T-cell (primary cell): ENCODE measurements around the gene XPNPEP3. TPM values are rescaled to one million over a fixed set of nuclear protein-coding genes. Genes with fewer than 3 reads are reported as not detected.

ENCODE experiments used
- ATAC-seq, 4 experiments: fragments of 200-7000 bp in 3 of 4; fragments of 150-1000 bp in 1 of 4; cut with Tn5 transposase; replicated peaks in 1 of 4; 1 replicate in 3 of 4; 2 replicates in 1 of 4; pipeline ENCODE4 v1.10.0; 2021; ENCODE audit warnings: moderate library complexity in 3 of 4, mild to moderate bottlenecking in 2 of 4, moderate number of reproducible peaks in 1 of 4
- CTCF ChIA-PET, 2 donors: fragments of 300-600 bp; sonication (Branson Sonifier 250); formaldehyde crosslinking; loops; one replicate each; lab custom pipeline; 2022; ENCODE audit warnings: antibody characterized with exemption in 2 of 2; lab: Charles Lee
- POLR2A ChIA-PET, 2 donors: fragments of 300-600 bp; sonication (Branson Sonifier 250); formaldehyde crosslinking; loops; one replicate each; lab custom pipeline; 2022; ENCODE audit warnings: antibody characterized with exemption in 2 of 2; lab: Charles Lee
- DNase-seq, 35 experiments: peaks; one replicate each; pipeline versions ENCODE4 v3.0.0 to v3.0.0-alpha.2; 2013 to 2023
- H3K27ac ChIP-seq: one replicate; pipeline ENCODE4 v1.5.1; 2013; ENCODE audit warnings: low read length
- H3K27me3 ChIP-seq, 2 experiments: replicated peaks in 1 of 2; 1 replicate in 1 of 2; 2 replicates in 1 of 2; pipeline versions ENCODE4 v1.6.1 to v1.7.0; 2013; ENCODE audit warnings: low read length in 1 of 2, mixed read lengths in 1 of 2; ENCODE audit not compliant: control insufficient read depth in 2 of 2, insufficient read depth in 2 of 2; ENCODE audit errors: extremely low read depth in 1 of 2
- H3K36me3 ChIP-seq, 2 donors: 1 replicate in 1 of 2; 2 replicates in 1 of 2; pipeline versions ENCODE4 v1.6.1 to v1.7.0; 2013; ENCODE audit warnings: low read length in 1 of 2; ENCODE audit not compliant: control insufficient read depth in 2 of 2, insufficient read depth in 1 of 2; ENCODE audit errors: extremely low read depth in 1 of 2
- H3K4me1 ChIP-seq, 2 experiments: 1 replicate in 1 of 2; 2 replicates in 1 of 2; pipeline versions ENCODE4 v1.6.1 to v1.7.0; 2013; ENCODE audit warnings: low read length in 2 of 2, mixed read lengths in 1 of 2; ENCODE audit not compliant: insufficient read depth in 2 of 2, control insufficient read depth in 1 of 2; ENCODE audit errors: extremely low read depth in 1 of 2
- H3K4me3 ChIP-seq, 2 donors: 1 replicate in 1 of 2; 2 replicates in 1 of 2; pipeline versions ENCODE4 v1.5.1 to v1.7.0; 2013; ENCODE audit warnings: mild to moderate bottlenecking in 2 of 2, low read length in 1 of 2, moderate library complexity in 1 of 2; ENCODE audit not compliant: control insufficient read depth in 1 of 2; ENCODE audit errors: extremely low read depth in 1 of 2
- H3K9me3 ChIP-seq: 2 replicates; pipeline ENCODE4 v1.7.0; 2013
- H3K27ac Mint-ChIP-seq, 2 donors: one replicate each; pipeline ENCODE4 v1.8.0; 2020 to 2021; ENCODE audit warnings: mild to moderate bottlenecking in 2 of 2, mixed read lengths in 2 of 2
- H3K27me3 Mint-ChIP-seq, 2 donors: one replicate each; pipeline ENCODE4 v1.8.0; 2021 to 2022; ENCODE audit warnings: mixed read lengths in 2 of 2
- H3K36me3 Mint-ChIP-seq: one replicate; pipeline ENCODE4 v1.8.0; 2021; ENCODE audit warnings: mixed read lengths
- H3K4me1 Mint-ChIP-seq, 3 donors: one replicate each; pipeline ENCODE4 v1.8.0; 2020 to 2022; ENCODE audit warnings: mixed read lengths in 3 of 3, mild to moderate bottlenecking in 1 of 3
- H3K4me3 Mint-ChIP-seq, 3 donors: one replicate each; pipeline ENCODE4 v1.8.0; 2020 to 2022; ENCODE audit warnings: mild to moderate bottlenecking in 3 of 3, mixed read lengths in 3 of 3, moderate library complexity in 3 of 3
- H3K9me3 Mint-ChIP-seq, 3 donors: one replicate each; pipeline ENCODE4 v1.8.0; 2020 to 2022; ENCODE audit warnings: mixed read lengths in 3 of 3
- WGBS: methylation state at CpG from one replicate; pipeline ENCODE4 v1.1.5; 2013; ENCODE audit warnings: missing lambda C conversion rate; ENCODE audit not compliant: insufficient coverage; 5-methylcytosine and 5-hydroxymethylcytosine counted together
- total RNA-seq, 35 experiments: library from RNA in 6 of 35; stranded (reverse) in 6 of 35; fragments of 120-200 nt in 1 of 35; gene quantifications; one replicate each; pipeline versions ENCODE4 v1.2.1 to v1.2.4 and lab custom pipeline; 2013 to 2026

The XPNPEP3 gene
- total RNA-seq, 5 donors from 2014 or later (not counting 1 experiment from before 2014, with no cell fraction given): 15.1 to 20.7 (median 15.8) TPM

- Histone ChIP-seq H3K27ac (no peak overlapping the region), H3K9me3 (no peaks in the 10 kb centered on the region), H3K27me3 (no peaks in the 10 kb centered on the region), H3K36me3 (peaks cover 9 to 39% of the 10 kb centered on the region in 2 donors), H3K4me1 (peaks cover 2 to 3% of the 10 kb centered on the region in 2 experiments), H3K4me3 (no peak overlapping the region)
- H3K27ac Mint-ChIP-seq: peak overlapping the region; percentile 0 to 1
- H3K27me3 Mint-ChIP-seq: no peaks in the 10 kb centered on the region
- no peaks in the 10 kb centered on the region for H3K9me3 Mint-ChIP-seq
- ChIA-PET CTCF (interaction anchor here (0.5 to 3.0 kb wide), 37 partner anchors 8 to 1034 kb away, joined by 3 to 93 read pairs (median 4); partner anchors contain the start of genes EP300 (in 1 of the 2), RBX1 (in 1 of the 2), TEF (in 1 of the 2) and ZC3H7B (in 1 of the 2)), POLR2A (interaction anchor here (0.5 to 1.9 kb wide), 12 partner anchors 9 to 1162 kb away, joined by 3 to 12 read pairs (median 4); partner anchors contain the start of gene RBX1 (in 2 of the 2))
- H3K36me3 Mint-ChIP-seq: peaks cover 25% of the 10 kb centered on the region
- peaks cover 4% of the 10 kb centered on the region in 3 donors for H3K4me1 Mint-ChIP-seq
- peak in 11 of 35 experiments; percentile 0 to 85 (median 14) for DNase-seq
- peak overlapping the region in 2 of 3 donors; percentile 22 to 24 for H3K4me3 Mint-ChIP-seq
- WGBS: 100% methylated on average over 1 of the region's 5 CpGs
- ATAC-seq: peak; percentile 75 to 89 (median 82)
These were observed 65.7 kb downstream of the XPNPEP3 start for GRCh38 chr22:40922484-40923303.

DNA sequence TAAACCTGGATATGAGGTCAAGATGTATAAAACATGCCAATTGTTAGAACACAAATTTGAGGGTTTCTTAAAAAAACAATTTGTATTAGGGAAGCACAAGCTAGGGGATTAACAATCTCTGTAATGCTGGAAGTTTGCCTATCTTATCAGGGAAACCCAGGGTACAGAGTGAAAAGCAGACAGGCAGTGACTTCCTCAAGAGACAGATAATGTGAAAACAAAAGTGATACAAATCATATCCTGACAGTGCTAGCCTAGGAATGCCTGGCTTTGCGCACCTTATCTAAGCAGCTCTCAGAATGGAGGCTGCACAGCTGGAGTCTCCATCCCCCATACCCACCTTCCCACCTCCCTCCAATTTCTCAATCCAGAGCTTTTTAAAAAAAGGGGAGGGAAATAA lies 71.7 kb downstream of the XPNPEP3 start:
- peaks cover 11 to 35% of the 10 kb centered on the region in 2 donors for H3K36me3 ChIP-seq
- H3K4me1 Mint-ChIP-seq: no peaks in the 10 kb centered on the region
- no peak overlapping the region for H3K27ac ChIP-seq
- H3K4me3 ChIP-seq: no peak overlapping the region
- no peak overlapping the region for H3K4me3 Mint-ChIP-seq
- no peaks in the 10 kb centered on the region for H3K9me3 Mint-ChIP-seq
- no peaks in the 10 kb centered on the region for H3K27me3 ChIP-seq
- DNase-seq (no peak), ATAC-seq (no peak)
- no peaks in the 10 kb centered on the region for H3K4me1 ChIP-seq
- 100% methylated on average over 1 of the region's 1 CpG for WGBS
- H3K27me3 Mint-ChIP-seq: no peaks in the 10 kb centered on the region
- POLR2A ChIA-PET: interaction anchor here in 1 of 2 donors (0.6 to 0.7 kb wide), 3 partner anchors 181 to 517 kb away, joined by 3 to 7 read pairs (median 6); no protein-coding TSS in a partner anchor
- no peak overlapping the region for H3K27ac Mint-ChIP-seq
- no peaks in the 10 kb centered on the region for H3K9me3 ChIP-seq
- CTCF ChIA-PET: interaction anchor here (0.6 to 0.7 kb wide), 2 partner anchors 10 to 62 kb away, joined by 4 to 6 read pairs; no protein-coding TSS in a partner anchor
- H3K36me3 Mint-ChIP-seq: peaks cover 33% of the 10 kb centered on the region

- no peak overlapping the region for H3K27ac ChIP-seq
- Mint-ChIP-seq H3K27me3 (no peaks in the 10 kb centered on the region), H3K9me3 (no peaks in the 10 kb centered on the region), H3K4me1 (no peaks in the 10 kb centered on the region), H3K4me3 (no peak overlapping the region), H3K27ac (no peak overlapping the region), H3K36me3 (peaks cover 15% of the 10 kb centered on the region)
- no peak overlapping the region for H3K4me3 ChIP-seq
- CTCF ChIA-PET: interaction anchor here in 1 of 2 donors (0.6 to 1.0 kb wide), 2 partner anchors 10 to 18 kb away, joined by 3 read pairs; no protein-coding TSS in a partner anchor
- DNase-seq (no peak), ATAC-seq (no peak)
- H3K4me1 ChIP-seq: no peaks in the 10 kb centered on the region
- H3K36me3 ChIP-seq: peaks cover 7 to 10% of the 10 kb centered on the region in 2 donors
- POLR2A ChIA-PET: interaction anchor here in 1 of 2 donors (0.6 kb wide), 4 partner anchors 9 to 344 kb away, joined by 3 to 5 read pairs (median 4); no protein-coding TSS in a partner anchor
- no peaks in the 10 kb centered on the region for H3K9me3 ChIP-seq
- H3K27me3 ChIP-seq: no peaks in the 10 kb centered on the region
- WGBS: no CpG with 5 or more reads among the region's 2 CpGs
These were observed 75.4 kb downstream of the XPNPEP3 start for GRCh38 chr22:40932396-40932795.

- ATAC-seq (no peak), DNase-seq (no peak)
- Mint-ChIP-seq H3K27me3 (no peaks in the 10 kb centered on the region), H3K27ac (peak overlapping the region in 1 of 2 donors; percentile 61), H3K4me3 (no peak overlapping the region), H3K4me1 (peaks cover 0 to 5% (median 4%) of the 10 kb centered on the region in 3 donors), H3K9me3 (no peaks in the 10 kb centered on the region), H3K36me3 (no peaks in the 10 kb centered on the region)
- H3K9me3 ChIP-seq: no peaks in the 10 kb centered on the region
- no peak overlapping the region for H3K27ac ChIP-seq
- H3K36me3 ChIP-seq: no peaks in the 10 kb centered on the region
- no peaks in the 10 kb centered on the region for H3K27me3 ChIP-seq
- no peak overlapping the region for H3K4me3 ChIP-seq
- ChIA-PET POLR2A (interaction anchor here in 1 of 2 donors (0.7 kb wide), 1 partner anchor 51 kb away, joined by 4 read pairs; no protein-coding TSS in a partner anchor), CTCF (interaction anchor here in 1 of 2 donors (0.7 kb wide), 1 partner anchor 25 kb away, joined by 6 read pairs; no protein-coding TSS in a partner anchor)
- H3K4me1 ChIP-seq: no peaks in the 10 kb centered on the region
- WGBS: no CpG with 5 or more reads among the region's 2 CpGs
These were observed 82.3 kb downstream of the XPNPEP3 start for GRCh38 chr22:40939202-40939601.

- no peaks in the 10 kb centered on the region for H3K27me3 Mint-ChIP-seq
- Histone ChIP-seq H3K27ac (peak within 1 kb of the TSS; percentile 100), H3K9me3 (no peaks in the 10 kb centered on the region), H3K36me3 (peaks cover 0 to 15% of the 10 kb centered on the region in 2 donors), H3K4me1 (peaks cover 10 to 30% of the 10 kb centered on the region in 2 experiments), H3K27me3 (no peaks in the 10 kb centered on the region), H3K4me3 (peak within 1 kb of the TSS; percentile 89 to 94)
- under 1% methylated on average over 74 of the region's 86 CpGs for WGBS
- CTCF ChIA-PET: interaction anchor here in 1 of 2 donors (0.5 to 2.8 kb wide), 5 partner anchors 9 to 993 kb away, joined by 3 to 25 read pairs (median 5); no protein-coding TSS in a partner anchor
- POLR2A ChIA-PET: interaction anchor here (0.6 to 2.3 kb wide), 12 partner anchors 9 to 624 kb away, joined by 3 to 21 read pairs (median 4); partner anchors contain the start of genes EP300 (in 1 of the 2) and TEF (in 1 of the 2)
- peak within 1 kb of the TSS; percentile 90 to 99 (median 98) for H3K4me3 Mint-ChIP-seq
- H3K4me1 Mint-ChIP-seq: peaks cover 36 to 40% (median 38%) of the 10 kb centered on the region in 3 donors
- ATAC-seq: peak; percentile 82 to 90 (median 84)
- peaks cover 13% of the 10 kb centered on the region for H3K36me3 Mint-ChIP-seq
- H3K27ac Mint-ChIP-seq: peak within 1 kb of the TSS; percentile 100
- DNase-seq: peak; percentile 97 to 100 (median 99)
- H3K9me3 Mint-ChIP-seq: no peaks in the 10 kb centered on the region
These were observed 94.2 kb downstream of the XPNPEP3 start, which contains the start of gene RBX1 for GRCh38 chr22:40950962-40951794. TSS of gene RBX1 (plus strand) at chr22:40951378. CDS start at chr22:40951399, 21 bp downstream.
